HUES64 (cell line): ENCODE measurements around the gene FAM47C.
"Not testable (repeated sequence)": the region's sequence is repeated elsewhere in the genome, so short reads cannot be mapped to it uniquely, and the experiment has no call there.

ENCODE experiments used
- H3K27ac ChIP-seq: 2 replicates; pipeline ENCODE4 v1.7.0; 2013; ENCODE audit warnings: low read depth, low read length, inconsistent platforms
- H3K27me3 ChIP-seq: 2 replicates; pipeline ENCODE4 v1.6.1; 2013; ENCODE audit warnings: mild to moderate bottlenecking, low read length; ENCODE audit not compliant: insufficient read depth
- H3K36me3 ChIP-seq: 2 replicates; pipeline ENCODE4 v1.6.1; 2013; ENCODE audit warnings: mild to moderate bottlenecking, low read length; ENCODE audit not compliant: insufficient read depth
- H3K4me1 ChIP-seq: 2 replicates; pipeline ENCODE4 v1.6.1; 2013; ENCODE audit warnings: mild to moderate bottlenecking, low read length, moderate library complexity; ENCODE audit not compliant: insufficient read depth
- H3K4me3 ChIP-seq: 2 replicates; pipeline ENCODE4 v1.5.1; 2013; ENCODE audit warnings: mild to moderate bottlenecking, low read length, moderate library complexity
- H3K9ac ChIP-seq: 2 replicates; pipeline ENCODE4 v1.6.1; 2013; ENCODE audit warnings: mild to moderate bottlenecking, low read depth, low read length
- H3K9me3 ChIP-seq: 2 replicates; pipeline ENCODE4 v1.6.1; 2013; ENCODE audit warnings: low read depth, low read length; ENCODE audit not compliant: insufficient read depth
- WGBS: fragments of 150-250, 120-280 bp; methylation state at CpG from one replicate; pipeline ENCODE4 v1.1.7; 2013; ENCODE audit warnings: missing lambda C conversion rate; 5-methylcytosine and 5-hydroxymethylcytosine counted together

Gene FAM47C

GRCh38 chrX:37000140-37000539 is 8.0 kb upstream of the FAM47C start:
- H3K4me1 ChIP-seq: no peaks in the 10 kb centered on the region
- no peaks in the 10 kb centered on the region for H3K9me3 ChIP-seq
- H3K36me3 ChIP-seq: no peaks in the 10 kb centered on the region
- no peaks in the 10 kb centered on the region for H3K27me3 ChIP-seq
- 48% methylated on average over 7 of the region's 9 CpGs for WGBS
- no peak overlapping the region for H3K9ac ChIP-seq
- no peak overlapping the region for H3K4me3 ChIP-seq
- no peak overlapping the region for H3K27ac ChIP-seq

DNA sequence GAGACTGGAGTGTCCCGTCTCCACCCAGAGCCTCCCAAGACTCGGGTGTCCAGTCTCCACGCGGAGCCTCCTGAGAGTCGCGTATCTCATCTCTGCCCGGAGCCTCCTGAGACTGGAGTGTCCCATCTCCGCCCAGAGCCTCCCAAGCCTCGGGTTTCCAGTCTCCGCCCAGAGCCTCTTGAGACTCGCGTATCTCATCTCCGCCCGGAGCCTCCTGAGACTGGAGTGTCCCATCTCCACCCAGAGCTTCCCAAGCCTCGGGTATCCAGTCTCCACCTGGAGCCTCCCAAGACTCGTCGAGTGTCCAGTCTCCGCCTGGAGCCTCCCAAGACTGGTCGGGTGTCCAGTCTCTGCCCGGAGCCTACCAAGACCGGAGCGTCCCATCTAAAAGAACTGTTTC is 2.3 kb downstream of the FAM47C start:
- no peak overlapping the region for H3K27ac ChIP-seq
- no peaks in the 10 kb centered on the region for H3K36me3 ChIP-seq
- H3K27me3 ChIP-seq: no peaks in the 10 kb centered on the region
- WGBS: 97% methylated on average over 22 of the region's 22 CpGs
- no peaks in the 10 kb centered on the region for H3K4me1 ChIP-seq
- H3K9me3 ChIP-seq: no peaks in the 10 kb centered on the region
- no peak overlapping the region for H3K4me3 ChIP-seq
- H3K9ac ChIP-seq: no peak overlapping the region

DNA sequence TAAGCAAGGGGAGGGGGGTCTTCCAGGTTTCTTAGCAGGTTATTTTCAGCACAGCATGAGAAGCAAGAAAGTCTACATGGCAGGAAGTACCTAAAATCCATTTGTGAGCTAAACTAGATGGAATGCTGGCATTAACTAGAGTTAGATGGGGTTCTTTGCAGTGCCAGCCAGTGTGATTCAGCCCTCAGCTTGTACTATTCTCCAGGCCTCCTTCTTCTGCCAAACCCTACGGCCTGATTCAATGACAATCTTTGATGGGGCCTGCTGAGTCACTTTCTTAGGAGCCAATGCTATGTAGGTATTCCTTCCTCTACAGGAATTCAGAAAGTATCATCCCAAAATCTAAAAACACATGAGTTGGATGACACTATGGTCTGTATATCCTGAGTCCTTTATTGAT is 26.1 kb downstream of the FAM47C start:
- not testable (repeated sequence) for H3K4me3 ChIP-seq, H3K9ac ChIP-seq, H3K27me3 ChIP-seq, H3K4me1 ChIP-seq, H3K27ac ChIP-seq, H3K9me3 ChIP-seq, H3K36me3 ChIP-seq
- WGBS: 80% methylated on average over 1 of the region's 1 CpG

DNA sequence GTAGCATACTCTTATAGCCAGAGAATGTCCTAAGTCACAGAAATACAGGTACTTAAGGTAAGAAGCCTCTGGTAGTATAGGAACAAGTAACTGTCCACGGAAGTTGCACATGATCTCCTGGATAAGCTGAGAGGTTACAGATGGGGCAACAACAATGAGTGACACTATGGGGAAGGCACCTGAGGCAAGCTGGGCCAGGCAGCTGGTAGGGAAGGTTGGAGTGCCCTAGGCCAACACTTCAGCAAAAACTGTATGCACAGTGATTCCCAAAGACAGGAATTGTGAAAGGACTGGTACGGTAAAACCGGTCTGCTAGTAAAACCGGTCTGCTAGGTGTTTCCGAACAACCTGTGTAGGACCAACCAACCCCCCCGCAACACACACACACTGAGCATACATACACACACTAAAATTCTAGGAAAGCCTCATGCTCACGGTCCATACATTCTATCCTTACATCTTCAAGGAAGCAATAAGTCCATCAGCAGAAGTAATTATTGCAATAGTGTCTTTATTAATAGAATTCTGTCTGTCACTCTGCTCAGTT is 28.6 kb downstream of the FAM47C start:
- not testable (repeated sequence) for H3K9ac ChIP-seq, H3K36me3 ChIP-seq, H3K27ac ChIP-seq, H3K4me3 ChIP-seq, H3K9me3 ChIP-seq, H3K27me3 ChIP-seq, H3K4me1 ChIP-seq
- WGBS: 98% methylated on average over 5 of the region's 7 CpGs

DNA sequence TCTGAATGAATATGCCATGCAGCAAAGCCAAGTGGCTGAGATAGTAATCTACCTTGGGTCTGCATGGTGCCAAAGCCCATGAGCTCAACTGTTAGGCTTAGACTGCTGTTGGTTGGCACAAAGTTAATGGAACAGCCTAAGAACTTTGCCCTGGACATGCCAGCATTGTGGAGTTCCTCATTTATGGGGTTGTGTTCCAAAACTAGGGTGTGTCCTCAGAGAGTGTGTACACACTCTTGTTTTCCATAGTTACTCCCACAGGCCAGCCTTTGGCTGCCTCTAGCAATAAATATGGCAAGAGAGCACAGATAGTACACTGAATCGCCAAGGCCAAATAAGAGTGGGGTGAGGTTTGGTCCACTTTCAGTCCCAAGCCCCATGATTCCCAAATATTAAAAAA is 30.6 kb downstream of the FAM47C start:
- H3K36me3 ChIP-seq, H3K4me1 ChIP-seq, H3K27ac ChIP-seq, H3K27me3 ChIP-seq, H3K9ac ChIP-seq, H3K9me3 ChIP-seq, H3K4me3 ChIP-seq: not testable (repeated sequence)
- no CpG with 5 or more reads among the region's 1 CpG for WGBS

- not testable (repeated sequence) for H3K27ac ChIP-seq, H3K27me3 ChIP-seq, H3K9me3 ChIP-seq, H3K4me1 ChIP-seq, H3K4me3 ChIP-seq, H3K9ac ChIP-seq, H3K36me3 ChIP-seq
- 95% methylated on average over 56 of the region's 56 CpGs for WGBS
These were observed 35.1 kb downstream of the FAM47C start for GRCh38 chrX:37042956-37043885.

DNA sequence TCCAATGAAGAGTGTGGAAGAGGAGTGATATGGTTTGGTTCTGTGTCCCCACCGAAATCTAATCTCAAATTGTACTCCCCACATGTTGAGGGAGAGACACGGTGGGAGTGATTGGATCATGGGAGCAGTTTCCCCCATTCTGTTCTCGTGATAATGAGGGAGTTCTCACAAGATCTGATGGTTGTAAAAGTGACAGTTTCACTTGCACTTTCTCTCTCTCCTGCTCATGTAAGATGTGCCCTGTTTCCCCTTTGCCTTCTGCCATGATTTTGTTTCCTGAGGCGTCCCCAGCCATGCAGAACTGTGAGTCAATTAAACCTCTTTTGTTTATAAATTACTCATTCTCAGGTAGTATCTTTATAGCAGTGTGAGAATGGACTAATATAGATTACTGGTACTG is 39.6 kb downstream of the FAM47C start:
- Histone ChIP-seq H3K27me3 (no peaks in the 10 kb centered on the region), H3K9ac (no peak overlapping the region), H3K9me3 (no peaks in the 10 kb centered on the region), H3K36me3 (no peaks in the 10 kb centered on the region), H3K4me3 (no peak overlapping the region), H3K27ac (no peak overlapping the region), H3K4me1 (no peaks in the 10 kb centered on the region)
- 100% methylated on average over 1 of the region's 4 CpGs for WGBS

DNA sequence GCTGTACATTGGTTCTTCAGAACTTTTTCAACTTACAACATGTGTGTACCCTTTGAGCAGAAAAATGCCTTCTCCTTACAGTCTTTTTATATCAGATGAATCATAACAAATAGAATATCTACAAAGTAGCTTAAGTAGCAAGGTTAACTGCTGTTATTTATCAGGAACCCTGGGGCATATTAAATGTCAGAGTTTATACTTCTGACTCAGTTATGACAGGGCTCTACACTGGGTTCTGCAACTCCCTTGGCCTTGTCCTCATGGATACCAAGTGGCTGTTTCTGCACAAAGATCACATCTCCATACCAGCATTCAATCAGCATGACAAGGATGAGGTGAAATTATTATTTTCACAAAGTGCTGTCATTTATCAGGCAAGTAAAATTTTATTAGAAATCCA is 49.4 kb downstream of the FAM47C start:
- not testable (repeated sequence) for H3K9ac ChIP-seq, H3K36me3 ChIP-seq, H3K27me3 ChIP-seq, H3K27ac ChIP-seq, H3K4me1 ChIP-seq, H3K9me3 ChIP-seq, H3K4me3 ChIP-seq

DNA sequence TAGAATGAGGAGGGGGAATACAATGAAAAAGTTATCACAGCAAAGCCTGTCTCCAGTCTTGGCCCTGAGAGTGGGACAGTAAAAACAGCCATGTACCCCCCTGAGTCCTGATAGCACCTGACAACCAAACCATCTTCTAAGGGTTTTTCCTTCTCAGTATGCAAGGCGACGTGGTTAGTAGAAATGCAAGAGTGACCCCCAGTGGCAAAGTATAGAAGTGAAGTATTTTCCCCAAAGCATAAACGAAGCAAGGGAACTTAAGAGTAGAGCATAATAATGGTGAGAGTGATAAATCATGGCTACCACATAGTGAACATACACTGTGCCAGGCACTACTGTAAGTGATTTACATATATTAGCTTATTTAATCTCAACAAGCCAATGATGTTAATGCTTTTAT is 52.8 kb downstream of the FAM47C start:
- Histone ChIP-seq H3K27ac (no peak overlapping the region), H3K9ac (no peak overlapping the region), H3K4me1 (no peaks in the 10 kb centered on the region), H3K27me3 (no peaks in the 10 kb centered on the region), H3K9me3 (no peaks in the 10 kb centered on the region), H3K4me3 (no peak overlapping the region), H3K36me3 (no peaks in the 10 kb centered on the region)
- WGBS: 5% methylated on average over 3 of the region's 3 CpGs
